ENCODE data around the gene ZMYND11.

ZMYND11 gene

GRCh38 chr10:227014-227413 is 91.8 kb downstream of the ZMYND11 start:
- TF ChIP-seq CTCF (IDR thresholded peaks at IDR 0.05; ENCODE audit: low read depth, low read length, poor library complexity, severe bottlenecking) (no peak), EZH2phosphoT487 (IDR thresholded peaks at IDR 0.05; ENCODE audit: borderline replicate concordance, low read length) (no peak)

GRCh38 chr10:228366-228765 is 93.1 kb downstream of the ZMYND11 start:
- Histone ChIP-seq H3K36me3 (ENCODE audit: control insufficient read depth, low read length) (no peaks in the 10 kb centered on the region), H3K4me2 (ENCODE audit: low read length) (no peak overlapping the region), H3K79me2 (ENCODE audit: control insufficient read depth, low read length) (no peaks in the 10 kb centered on the region), H3K27ac (ENCODE audit: low read depth, low read length) (no peak overlapping the region), H3K9me3 (ENCODE audit: control insufficient read depth, insufficient read depth, low read length) (no peaks in the 10 kb centered on the region), H4K20me1 (ENCODE audit: control insufficient read depth, insufficient read depth, low read depth, low read length) (no peaks in the 10 kb centered on the region), H3K27me3 (ENCODE audit: control insufficient read depth, low read length) (peaks cover 18% of the 10 kb centered on the region), H3K9me2 (replicated peaks; ENCODE audit: control insufficient read depth, low read length) (no peaks in the 10 kb centered on the region), H3K4me3 (ENCODE audit: low read length) (no peak overlapping the region), H3F3A (ENCODE audit: control insufficient read depth, insufficient read depth) (no peaks in the 10 kb centered on the region), H3K4me1 (ENCODE audit: control insufficient read depth, low read length) (peaks cover 13% of the 10 kb centered on the region)
- TF ChIP-seq CTCF (IDR thresholded peaks at IDR 0.05; ENCODE audit: low read depth, low read length, poor library complexity, severe bottlenecking) (no peak), EZH2phosphoT487 (IDR thresholded peaks at IDR 0.05; ENCODE audit: borderline replicate concordance, low read length) (no peak)

More at GRCh38 chr10:227014-227413, 91.8 kb downstream of the ZMYND11 start:
- Histone ChIP-seq H3K27ac (ENCODE audit: low read depth, low read length) (no peak overlapping the region), H3K9me3 (ENCODE audit: control insufficient read depth, insufficient read depth, low read length) (no peaks in the 10 kb centered on the region), H3K4me3 (ENCODE audit: low read length) (no peak overlapping the region), H4K20me1 (ENCODE audit: control insufficient read depth, insufficient read depth, low read depth, low read length) (no peaks in the 10 kb centered on the region), H3K4me2 (ENCODE audit: low read length) (no peak overlapping the region), H3K4me1 (ENCODE audit: control insufficient read depth, low read length) (peaks cover 12% of the 10 kb centered on the region), H3F3A (ENCODE audit: control insufficient read depth, insufficient read depth) (no peaks in the 10 kb centered on the region), H3K36me3 (ENCODE audit: control insufficient read depth, low read length) (no peaks in the 10 kb centered on the region), H3K27me3 (ENCODE audit: control insufficient read depth, low read length) (peaks cover 20% of the 10 kb centered on the region), H3K79me2 (ENCODE audit: control insufficient read depth, low read length) (no peaks in the 10 kb centered on the region), H3K9me2 (replicated peaks; ENCODE audit: control insufficient read depth, low read length) (no peaks in the 10 kb centered on the region)

GRCh38 chr10:230758-231157 is 95.5 kb downstream of the ZMYND11 start:
- Histone ChIP-seq H3K9me3 (ENCODE audit: control insufficient read depth, insufficient read depth, low read length) (no peaks in the 10 kb centered on the region), H3K4me2 (ENCODE audit: low read length) (no peak overlapping the region), H3K27ac (ENCODE audit: low read depth, low read length) (no peak overlapping the region), H3K36me3 (ENCODE audit: control insufficient read depth, low read length) (no peaks in the 10 kb centered on the region), H4K20me1 (ENCODE audit: control insufficient read depth, insufficient read depth, low read depth, low read length) (no peaks in the 10 kb centered on the region), H3F3A (ENCODE audit: control insufficient read depth, insufficient read depth) (no peaks in the 10 kb centered on the region), H3K4me1 (ENCODE audit: control insufficient read depth, low read length) (peaks cover 16% of the 10 kb centered on the region), H3K9me2 (replicated peaks; ENCODE audit: control insufficient read depth, low read length) (no peaks in the 10 kb centered on the region), H3K27me3 (ENCODE audit: control insufficient read depth, low read length) (peaks cover 14% of the 10 kb centered on the region), H3K79me2 (ENCODE audit: control insufficient read depth, low read length) (no peaks in the 10 kb centered on the region), H3K4me3 (ENCODE audit: low read length) (no peak overlapping the region)
- TF ChIP-seq EZH2phosphoT487 (IDR thresholded peaks at IDR 0.05; ENCODE audit: borderline replicate concordance, low read length) = no peak
- TF ChIP-seq CTCF (IDR thresholded peaks at IDR 0.05; ENCODE audit: low read depth, low read length, poor library complexity, severe bottlenecking) = peak; percentile 69
